H9 (cell line): ENCODE data around the gene DNAH11. TPM values are rescaled to one million over a fixed set of nuclear protein-coding genes. Genes with fewer than 3 reads are reported as not detected.
"Not testable (repeated sequence)": the region's sequence is repeated elsewhere in the genome, so short reads cannot be mapped to it uniquely, and the experiment has no call there.

Source experiments
- DNase-seq: peaks from one replicate; pipeline ENCODE4 v3.0.0-alpha.2; 2017
- H2AFZ ChIP-seq: one replicate; pipeline ENCODE4 v1.6.1; 2013; ENCODE audit warnings: mild to moderate bottlenecking, low read length, control low read depth, moderate library complexity
- H2AK5ac ChIP-seq: 2 replicates; pipeline ENCODE4 v1.6.1; 2013; ENCODE audit warnings: low read length, control low read depth, mixed read lengths; ENCODE audit not compliant: insufficient read length
- H2BK120ac ChIP-seq: one replicate; pipeline ENCODE4 v1.6.1; 2013; ENCODE audit warnings: low read depth, mild to moderate bottlenecking, low read length, control low read depth, inconsistent platforms; ENCODE audit not compliant: poor library complexity, severe bottlenecking
- H2BK12ac ChIP-seq: 2 replicates; pipeline ENCODE4 v1.6.1; 2013; ENCODE audit warnings: low read length, control low read depth, mixed read lengths, low read depth; ENCODE audit not compliant: insufficient read length
- H2BK15ac ChIP-seq: 2 replicates; pipeline ENCODE4 v1.6.1; 2013; ENCODE audit warnings: low read depth, low read length, control low read depth
- H2BK20ac ChIP-seq: one replicate; pipeline ENCODE4 v1.6.1; 2013; ENCODE audit warnings: low read depth, mild to moderate bottlenecking, low read length, control low read depth, inconsistent platforms; ENCODE audit not compliant: poor library complexity, severe bottlenecking
- H2BK5ac ChIP-seq: 2 replicates; pipeline ENCODE4 v1.6.1; 2013; ENCODE audit warnings: low read length, control low read depth, mixed read lengths; ENCODE audit not compliant: insufficient read length
- H3K14ac ChIP-seq: 2 replicates; pipeline ENCODE4 v1.6.1; 2013; ENCODE audit warnings: low read length, control low read depth; ENCODE audit not compliant: insufficient read depth
- H3K18ac ChIP-seq: 2 replicates; pipeline ENCODE4 v1.6.1; 2013; ENCODE audit warnings: low read depth, mild to moderate bottlenecking, mixed read lengths, low read length, control low read depth; ENCODE audit not compliant: insufficient read length
- H3K23ac ChIP-seq: 2 replicates; pipeline ENCODE4 v1.6.1; 2013; ENCODE audit warnings: low read length, control low read depth, mixed read lengths, low read depth; ENCODE audit not compliant: insufficient read length
- H3K23me2 ChIP-seq: 2 replicates; pipeline ENCODE4 v1.6.1; 2013; ENCODE audit warnings: low read depth, mild to moderate bottlenecking, mixed read lengths, low read length, control low read depth; ENCODE audit not compliant: insufficient read length, poor library complexity, severe bottlenecking
- H3K27ac ChIP-seq: 2 replicates; pipeline ENCODE4 v1.5.1; 2013; ENCODE audit warnings: low read length, control low read depth, mixed read lengths, low read depth; ENCODE audit not compliant: insufficient read length
- H3K27me3 ChIP-seq: 2 replicates; pipeline ENCODE4 v1.6.1; 2013; ENCODE audit warnings: low read length, control low read depth, inconsistent platforms; ENCODE audit not compliant: insufficient read depth
- H3K4ac ChIP-seq: 2 replicates; pipeline ENCODE4 v1.6.1; 2013; ENCODE audit warnings: low read depth, mild to moderate bottlenecking, control low read depth, inconsistent platforms, low read length, moderate library complexity
- H3K4me1 ChIP-seq: 2 replicates; pipeline ENCODE4 v1.6.1; 2013; ENCODE audit warnings: low read length, control low read depth, inconsistent platforms; ENCODE audit not compliant: insufficient read depth
- H3K4me2 ChIP-seq: 2 replicates; pipeline ENCODE4 v1.6.1; 2013; ENCODE audit warnings: low read length, control low read depth, mixed read lengths; ENCODE audit not compliant: insufficient read length, insufficient read depth
- H3K56ac ChIP-seq: 2 replicates; pipeline ENCODE4 v1.6.1; 2013; ENCODE audit warnings: low read depth, mild to moderate bottlenecking, mixed read lengths, low read length, control low read depth; ENCODE audit not compliant: insufficient read length
- H3K79me1 ChIP-seq: 2 replicates; pipeline ENCODE4 v1.6.1; 2013; ENCODE audit warnings: low read depth, mild to moderate bottlenecking, moderate library complexity, low read length, control low read depth, inconsistent platforms; ENCODE audit not compliant: insufficient read depth, poor library complexity, severe bottlenecking
- H3K79me2 ChIP-seq: 2 replicates; pipeline ENCODE4 v1.6.1; 2013; ENCODE audit warnings: low read length, control low read depth, inconsistent platforms; ENCODE audit not compliant: insufficient read depth
- H3K9ac ChIP-seq: 2 replicates; pipeline ENCODE4 v1.6.1; 2013; ENCODE audit warnings: low read length, control low read depth, mixed read lengths; ENCODE audit not compliant: insufficient read length; ENCODE audit errors: extremely low read depth
- H3K9me3 ChIP-seq: one replicate; pipeline ENCODE4 v1.6.1; 2013; ENCODE audit warnings: low read depth, low read length, inconsistent platforms; ENCODE audit not compliant: control insufficient read depth
- H3T11ph ChIP-seq: one replicate; pipeline ENCODE4 v1.6.1; 2013; ENCODE audit warnings: mild to moderate bottlenecking, low read length, control low read depth, inconsistent platforms
- H4K20me1 ChIP-seq: one replicate; pipeline ENCODE4 v1.6.1; 2013; ENCODE audit not compliant: control insufficient read depth, insufficient read length, insufficient read depth
- H4K5ac ChIP-seq: 2 replicates; pipeline ENCODE4 v1.6.1; 2013; ENCODE audit warnings: low read depth, mild to moderate bottlenecking, mixed read lengths, low read length, control low read depth; ENCODE audit not compliant: insufficient read length
- H4K8ac ChIP-seq: replicated peaks from 2 replicates; pipeline ENCODE4 v1.6.1; 2013; ENCODE audit warnings: low read length, control low read depth, mixed read lengths, low read depth; ENCODE audit not compliant: insufficient read length
- H4K91ac ChIP-seq: 2 replicates; pipeline ENCODE4 v1.6.1; 2013; ENCODE audit warnings: low read depth, mild to moderate bottlenecking, moderate library complexity, mixed read lengths, low read length, control low read depth; ENCODE audit not compliant: insufficient read length
- H3K27ac Mint-ChIP-seq, 3 experiments: 2 replicates in 2 of 3; 3 replicates in 1 of 3; pipeline ENCODE4 v1.8.0; 2020 to 2021; ENCODE audit warnings: mixed read lengths in 3 of 3, mild to moderate bottlenecking in 1 of 3, moderate library complexity in 1 of 3
- H3K27me3 Mint-ChIP-seq: 2 replicates; pipeline ENCODE4 v1.8.0; 2021; ENCODE audit warnings: low read depth, mild to moderate bottlenecking, moderate library complexity, mixed read lengths
- H3K36me3 Mint-ChIP-seq, 3 experiments: 2 replicates in 2 of 3; 3 replicates in 1 of 3; pipeline ENCODE4 v1.8.0; 2020 to 2021; ENCODE audit warnings: low read depth in 3 of 3, mixed read lengths in 3 of 3; ENCODE audit not compliant: insufficient read depth in 1 of 3
- H3K4me1 Mint-ChIP-seq, 2 experiments: 2 replicates each; pipeline ENCODE4 v1.8.0; 2020; ENCODE audit warnings: mixed read lengths in 2 of 2
- H3K4me3 Mint-ChIP-seq, 2 experiments: 2 replicates in 1 of 2; 3 replicates in 1 of 2; pipeline ENCODE4 v1.8.0; 2020 to 2021; ENCODE audit warnings: mild to moderate bottlenecking in 2 of 2, mixed read lengths in 2 of 2, moderate library complexity in 1 of 2
- H3K9me3 Mint-ChIP-seq, 2 experiments: 2 replicates in 1 of 2; 3 replicates in 1 of 2; pipeline ENCODE4 v1.8.0; 2020; ENCODE audit warnings: mild to moderate bottlenecking in 2 of 2, mixed read lengths in 2 of 2, moderate library complexity in 1 of 2
- WGBS: extraction: QIAGEN DNeasy Blood & Tissue Kit; methylation state at CpG from one replicate; pipeline ENCODE4 v1.1.7; 2013; ENCODE audit warnings: missing lambda C conversion rate, low lambda C conversion rate, mixed read lengths; ENCODE audit not compliant: insufficient read length; ENCODE audit errors: extremely low coverage; 5-methylcytosine and 5-hydroxymethylcytosine counted together
- total RNA-seq: library from RNA; stranded (reverse); gene quantifications from 2 replicates; pipeline ENCODE4 v1.2.1, GENCODE V29; 2021
- TF ChIP-seq, protein P1 (sequence below): fragments of 200-600 bp; sonication (generic); conservative IDR thresholded peaks from 3 replicates; pipeline ENCODE4 v1.8.0; 2021; ENCODE audit warnings: antibody characterized with exemption, mild to moderate bottlenecking

Gene DNAH11
- total RNA-seq, 1 experiment from 2014 or later: 2.5 TPM

- no peak overlapping the region for H2AK5ac ChIP-seq
- no peak overlapping the region for H3K56ac ChIP-seq
- no peak overlapping the region for H3K9ac ChIP-seq
- peak overlapping the region in 1 of 3 experiments; percentile 49; a peak in 1 of 7 replicates for H3K27ac Mint-ChIP-seq
- no peak overlapping the region for H2BK120ac ChIP-seq
- H3K23me2 ChIP-seq: no peaks in the 10 kb centered on the region
- no peak overlapping the region for H2BK15ac ChIP-seq
- peaks cover 7% of the 10 kb centered on the region; the same call in 1 of the 2 replicates for H3K79me2 ChIP-seq
- H4K5ac ChIP-seq: no peak overlapping the region
- no peak overlapping the region for H3K4ac ChIP-seq
- no peak overlapping the region for H3K23ac ChIP-seq
- no peak overlapping the region for H2BK5ac ChIP-seq
- no peaks in the 10 kb centered on the region for H3K9me3 ChIP-seq
- peaks cover 9 to 25% (median 15%) of the 10 kb centered on the region in 3 experiments for H3K36me3 Mint-ChIP-seq
- H3K27me3 ChIP-seq: no peaks in the 10 kb centered on the region
- H3K4me1 ChIP-seq: no peaks in the 10 kb centered on the region
- no peak overlapping the region for H3K14ac ChIP-seq
- no peak overlapping the region for H4K8ac ChIP-seq
- H2AFZ ChIP-seq: no peak overlapping the region
- no peak overlapping the region for H3K4me3 Mint-ChIP-seq
- H3K4me1 Mint-ChIP-seq: peaks cover 45 to 47% of the 10 kb centered on the region in 2 experiments
- TF ChIP-seq, protein P1, sequence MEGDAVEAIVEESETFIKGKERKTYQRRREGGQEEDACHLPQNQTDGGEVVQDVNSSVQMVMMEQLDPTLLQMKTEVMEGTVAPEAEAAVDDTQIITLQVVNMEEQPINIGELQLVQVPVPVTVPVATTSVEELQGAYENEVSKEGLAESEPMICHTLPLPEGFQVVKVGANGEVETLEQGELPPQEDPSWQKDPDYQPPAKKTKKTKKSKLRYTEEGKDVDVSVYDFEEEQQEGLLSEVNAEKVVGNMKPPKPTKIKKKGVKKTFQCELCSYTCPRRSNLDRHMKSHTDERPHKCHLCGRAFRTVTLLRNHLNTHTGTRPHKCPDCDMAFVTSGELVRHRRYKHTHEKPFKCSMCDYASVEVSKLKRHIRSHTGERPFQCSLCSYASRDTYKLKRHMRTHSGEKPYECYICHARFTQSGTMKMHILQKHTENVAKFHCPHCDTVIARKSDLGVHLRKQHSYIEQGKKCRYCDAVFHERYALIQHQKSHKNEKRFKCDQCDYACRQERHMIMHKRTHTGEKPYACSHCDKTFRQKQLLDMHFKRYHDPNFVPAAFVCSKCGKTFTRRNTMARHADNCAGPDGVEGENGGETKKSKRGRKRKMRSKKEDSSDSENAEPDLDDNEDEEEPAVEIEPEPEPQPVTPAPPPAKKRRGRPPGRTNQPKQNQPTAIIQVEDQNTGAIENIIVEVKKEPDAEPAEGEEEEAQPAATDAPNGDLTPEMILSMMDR: no peak
- H3K79me1 ChIP-seq: peaks cover 5% of the 10 kb centered on the region
- no peak overlapping the region for H4K91ac ChIP-seq
- no peaks in the 10 kb centered on the region for H3K27me3 Mint-ChIP-seq
- DNase-seq: no peak
- H2BK12ac ChIP-seq: no peak overlapping the region
- H2BK20ac ChIP-seq: no peak overlapping the region
- H3K4me2 ChIP-seq: no peak overlapping the region
- no CpG with 5 or more reads among the region's 6 CpGs for WGBS
- H3K18ac ChIP-seq: no peak overlapping the region
- H3K9me3 Mint-ChIP-seq: peaks cover 16 to 18% of the 10 kb centered on the region in 2 experiments
- H3T11ph ChIP-seq: no peak overlapping the region
- no peak overlapping the region for H3K27ac ChIP-seq
- no peaks in the 10 kb centered on the region for H4K20me1 ChIP-seq
Measured at GRCh38 chr7:21927693-21928092, 384.9 kb downstream of the DNAH11 start.

GRCh38 chr7:21933293-21933692 is 390.5 kb downstream of the DNAH11 start:
- H2BK120ac ChIP-seq, H3K23me2 ChIP-seq, H3K27ac Mint-ChIP-seq, H2AK5ac ChIP-seq, H3K79me1 ChIP-seq, H3K23ac ChIP-seq, H3K27me3 ChIP-seq, H3K9ac ChIP-seq, H3K4me1 ChIP-seq, H3K18ac ChIP-seq, H2BK20ac ChIP-seq, H2BK15ac ChIP-seq, H4K5ac ChIP-seq, H3T11ph ChIP-seq, H4K20me1 ChIP-seq, H3K27ac ChIP-seq, H3K4me2 ChIP-seq, H3K56ac ChIP-seq, H2AFZ ChIP-seq, H2BK5ac ChIP-seq, H3K27me3 Mint-ChIP-seq, H4K8ac ChIP-seq, H3K4me3 Mint-ChIP-seq, H3K14ac ChIP-seq, H2BK12ac ChIP-seq, H3K4ac ChIP-seq, H3K9me3 ChIP-seq, DNase-seq, H4K91ac ChIP-seq: not testable (repeated sequence)
- H3K36me3 Mint-ChIP-seq: peaks cover 26 to 51% (median 46%) of the 10 kb centered on the region in 3 experiments
- H3K9me3 Mint-ChIP-seq: peaks cover 19 to 25% of the 10 kb centered on the region in 2 experiments
- WGBS: no CpG with 5 or more reads among the region's 3 CpGs
- peaks cover 11% of the 10 kb centered on the region; the same call in 1 of the 2 replicates for H3K79me2 ChIP-seq
- H3K4me1 Mint-ChIP-seq: peaks cover 12 to 16% of the 10 kb centered on the region in 2 experiments
